Stimulated activated CD8-positive, alpha-beta memory T cell treated with anti-CD3 and anti-CD28 coated beads, Interleukin-4, amount 100 ng/mL, for 1 hour (primary cell): ENCODE data around the gene ARHGEF10L.

ENCODE experiments used
- DNase-seq, 2 donors: peaks; one replicate each; pipeline ENCODE4 v3.0.0-alpha.2; 2020; ENCODE audit warnings: low read depth in 2 of 2, low spot score in 1 of 2

Gene ARHGEF10L

GRCh38 chr1:17700945-17701810 lies 161.7 kb downstream of the ARHGEF10L start:
- no peak for DNase-seq

DNA sequence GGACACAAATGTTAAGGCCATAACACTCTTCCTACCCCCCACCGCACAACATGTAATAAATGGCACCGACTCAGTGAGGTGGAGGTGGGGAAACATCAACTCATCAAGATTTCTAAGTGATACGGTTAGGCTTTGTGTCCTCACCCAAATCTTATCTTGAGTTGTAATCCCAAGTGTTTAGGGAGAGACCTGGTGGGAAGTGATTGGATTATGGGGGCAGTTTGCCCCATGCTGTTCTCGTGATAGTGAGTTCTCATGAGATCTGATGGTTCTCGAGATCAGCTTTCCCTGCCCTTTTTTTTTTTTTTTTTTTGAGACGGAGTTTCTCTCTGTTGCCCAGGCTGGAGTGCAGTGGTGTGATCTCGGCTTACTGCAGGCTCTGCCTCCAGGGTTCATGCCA lies 164.7 kb downstream of the ARHGEF10L start:
- DNase-seq, result no peak

DNA sequence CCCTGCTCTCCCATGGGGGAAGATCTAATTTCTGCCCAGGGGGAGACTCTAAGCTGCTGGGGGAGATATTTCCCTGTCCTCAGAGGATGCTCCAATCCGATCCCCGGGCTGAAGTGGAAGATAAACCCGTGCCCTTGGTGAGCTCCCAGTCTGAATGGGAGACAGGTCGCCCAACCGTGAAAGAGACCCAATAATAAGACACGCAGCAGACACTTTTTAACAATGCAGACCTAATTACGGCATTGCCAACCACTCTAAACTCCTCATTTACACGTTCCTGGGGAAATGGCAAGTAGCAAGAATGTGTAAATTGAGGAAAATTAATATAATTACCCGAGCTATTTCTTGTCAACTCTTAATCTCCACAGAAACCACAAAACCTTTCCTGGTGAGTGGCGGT lies 166.9 kb downstream of the ARHGEF10L start:
- no peak for DNase-seq

DNA sequence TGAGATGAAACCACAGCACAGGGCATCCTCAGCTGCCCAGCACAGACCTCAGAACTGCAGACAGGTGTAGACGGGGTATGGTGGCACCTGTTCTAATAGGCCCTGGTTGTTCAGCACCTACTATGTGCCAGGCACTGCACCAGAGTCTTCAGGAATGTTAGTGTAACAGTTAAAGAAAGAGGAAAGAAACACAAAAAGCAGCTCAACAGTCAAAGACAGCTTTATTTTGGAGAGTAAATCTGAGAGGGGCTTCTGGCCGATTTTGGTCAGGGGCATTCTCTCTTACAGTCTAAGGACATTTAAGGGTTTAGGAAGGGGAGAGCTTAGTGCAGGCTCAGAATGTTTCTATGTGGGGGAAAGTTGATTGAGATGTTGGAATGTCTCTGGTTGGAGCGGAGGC lies 170.5 kb downstream of the ARHGEF10L start:
- DNase-seq, result no peak

GRCh38 chr1:17710889-17711576 lies 171.5 kb downstream of the ARHGEF10L start:
- no peak for DNase-seq

DNA sequence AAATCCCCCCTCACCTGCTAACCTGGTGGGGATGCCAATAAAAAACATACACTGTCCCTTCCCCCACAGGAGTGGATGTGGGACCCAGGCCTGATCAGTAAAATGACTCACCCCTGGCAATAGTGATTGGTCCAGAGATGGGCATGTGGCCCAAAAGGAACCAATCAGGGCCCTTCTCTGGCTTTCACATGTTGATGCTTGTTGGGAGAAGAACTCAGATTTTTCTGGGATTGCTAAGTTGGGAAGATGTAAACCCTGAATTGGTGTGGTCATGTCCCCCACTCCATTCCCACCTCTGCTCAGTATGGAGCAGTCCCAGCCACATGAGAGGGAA lies 172.0 kb downstream of the ARHGEF10L start:
- DNase-seq, result no peak

DNA sequence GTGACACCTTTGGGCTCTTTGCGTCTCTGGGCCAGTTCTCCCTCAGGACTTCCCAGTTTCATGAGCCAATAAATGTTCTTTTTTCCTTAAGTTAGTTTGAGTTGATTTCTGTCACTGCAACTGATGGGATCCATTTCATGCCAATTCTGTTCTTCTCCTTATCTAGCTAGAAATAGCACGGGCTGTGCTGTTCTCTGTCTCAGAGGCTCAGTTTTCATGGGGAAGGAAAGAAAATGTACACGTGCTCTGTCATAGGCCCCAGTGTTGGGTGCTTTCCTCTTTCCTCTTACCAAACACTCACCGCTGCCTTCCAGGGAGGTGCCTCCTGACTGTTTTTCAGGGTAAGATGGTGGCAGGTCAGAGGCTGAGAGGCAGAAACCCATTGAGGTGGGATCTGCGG lies 172.4 kb downstream of the ARHGEF10L start:
- no peak for DNase-seq

GRCh38 chr1:17713993-17714392 lies 174.5 kb downstream of the ARHGEF10L start:
- no peak for DNase-seq

GRCh38 chr1:17717594-17718535 lies 178.4 kb downstream of the ARHGEF10L start:
- DNase-seq, result no peak

DNA sequence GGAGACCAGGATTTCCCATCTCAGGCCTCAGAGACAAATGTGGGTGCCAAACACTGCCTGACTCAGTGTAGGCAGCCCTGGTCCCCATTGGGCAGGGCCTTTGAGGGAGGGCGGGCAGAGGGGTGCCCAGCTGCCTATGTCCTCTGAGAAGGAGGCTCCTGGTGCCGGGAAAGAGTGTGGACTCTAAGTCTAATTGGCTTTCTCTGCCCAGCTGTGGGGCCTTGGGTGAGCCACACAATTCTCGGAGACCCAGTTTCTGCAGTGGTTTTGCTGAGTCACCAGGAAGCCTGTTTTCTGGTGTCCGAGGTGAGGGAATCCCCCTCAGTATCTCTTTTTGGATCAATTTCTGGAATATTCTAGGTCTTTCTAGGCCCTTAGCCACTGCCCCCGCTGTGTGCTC lies 180.4 kb downstream of the ARHGEF10L start:
- no peak for DNase-seq

GRCh38 chr1:17721444-17721843 lies 181.9 kb downstream of the ARHGEF10L start:
- no peak for DNase-seq

DNA sequence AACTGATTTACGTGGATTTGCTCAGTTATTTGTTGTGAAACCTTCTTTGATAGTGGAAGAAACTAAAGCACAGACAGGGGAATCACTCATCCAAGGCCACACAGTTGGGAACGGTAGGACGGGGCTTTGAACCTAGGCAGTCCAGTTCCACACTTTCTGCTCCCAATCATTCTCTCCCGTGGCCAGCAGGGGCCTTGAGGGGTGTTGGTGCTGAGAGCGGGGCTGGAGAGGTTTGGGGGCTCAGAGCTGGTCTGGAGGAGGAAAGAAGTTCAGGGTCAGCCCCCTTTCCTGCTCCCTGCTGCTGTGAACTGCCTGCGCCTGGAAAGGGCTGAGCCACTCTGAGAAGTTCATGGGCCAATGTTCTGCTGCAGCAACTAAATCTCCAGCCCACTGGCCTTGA lies 184.2 kb downstream of the ARHGEF10L start:
- no peak for DNase-seq

DNA sequence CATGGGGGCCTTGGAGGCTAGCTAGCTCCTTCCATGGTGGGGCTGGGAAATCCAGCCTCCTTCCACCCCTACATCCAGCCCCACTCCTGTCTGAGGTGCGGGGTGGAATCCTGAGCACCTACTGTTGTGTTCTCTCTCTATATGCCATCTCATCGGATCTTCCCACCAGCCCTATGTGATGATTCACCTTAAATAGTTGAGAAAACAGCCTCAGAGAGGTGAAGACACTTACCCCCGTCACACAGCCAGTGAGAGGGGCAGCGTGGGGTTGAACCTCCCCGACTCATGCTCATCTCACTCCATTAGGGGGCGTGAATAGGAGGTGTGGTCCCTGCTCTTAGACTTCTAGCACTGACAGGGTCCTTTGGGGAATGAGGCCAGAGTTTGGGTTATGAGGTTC lies 184.7 kb downstream of the ARHGEF10L start:
- DNase-seq, result no peak

- no peak for DNase-seq
Measured at GRCh38 chr1:17725084-17725719, 185.7 kb downstream of the ARHGEF10L start.

DNA sequence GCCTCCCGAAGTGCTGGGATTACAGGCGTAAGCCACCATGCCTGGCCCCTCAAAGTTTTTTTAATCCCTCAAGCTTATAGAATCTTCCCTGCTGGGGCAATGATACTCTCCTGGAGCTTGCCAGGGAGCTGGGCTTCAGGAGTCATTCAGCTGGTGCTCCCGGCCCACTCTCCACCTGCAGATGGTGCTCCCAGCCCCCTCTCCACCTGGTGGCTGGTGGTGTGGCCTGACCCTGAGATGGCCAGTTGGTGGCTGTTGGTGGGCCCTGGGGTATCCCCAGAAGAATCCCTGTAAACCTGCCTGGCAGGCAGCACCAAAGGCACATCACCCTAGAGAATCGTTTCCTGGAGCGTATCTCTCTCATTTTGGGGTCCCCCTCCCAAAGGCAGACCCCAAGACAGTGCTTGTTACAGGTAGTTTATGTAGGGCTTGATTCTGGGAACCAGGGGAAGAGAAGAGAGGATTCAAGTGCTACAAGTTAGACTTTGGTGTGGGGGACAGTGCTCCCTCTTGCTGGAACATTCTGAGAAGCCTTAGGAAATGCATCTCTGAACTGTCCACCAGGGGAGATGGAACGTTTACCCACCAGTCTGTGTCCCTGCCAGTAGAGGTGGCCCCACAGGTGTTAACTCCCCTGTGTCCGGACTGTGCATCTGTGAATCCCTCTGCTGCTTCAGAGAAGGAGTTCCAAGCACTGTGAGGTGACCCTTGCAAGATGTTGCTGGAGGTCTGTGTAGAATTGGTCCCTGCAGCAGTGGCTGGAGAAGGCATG lies 186.5 kb downstream of the ARHGEF10L start:
- no peak for DNase-seq

- DNase-seq, result no peak
Measured at GRCh38 chr1:17728123-17728712, 188.7 kb downstream of the ARHGEF10L start.

DNA sequence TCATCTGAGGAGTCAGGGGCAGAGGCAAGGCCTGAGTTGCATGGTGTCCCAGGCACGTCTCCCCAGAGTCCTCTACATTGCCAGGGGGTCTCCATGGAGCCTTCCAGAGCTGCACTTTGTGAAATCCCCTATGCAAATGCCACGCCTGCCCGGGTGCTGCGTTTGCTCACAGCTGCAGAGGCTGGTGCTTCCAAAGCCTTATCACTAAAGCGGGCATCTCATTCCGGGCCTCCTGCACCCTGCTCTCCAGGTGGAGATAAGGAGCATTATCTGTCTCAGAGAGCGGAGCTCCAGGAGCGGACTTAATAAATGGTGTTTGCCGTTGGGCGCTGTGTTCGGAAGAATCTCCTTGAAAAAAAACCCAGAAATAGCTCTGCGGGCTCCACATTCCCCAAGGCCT lies 189.8 kb downstream of the ARHGEF10L start:
- DNase-seq, result no peak

GRCh38 chr1:17729909-17730308 lies 190.4 kb downstream of the ARHGEF10L start:
- no peak for DNase-seq

- no peak for DNase-seq
Measured at GRCh38 chr1:17731460-17731859, 192.0 kb downstream of the ARHGEF10L start.

- DNase-seq, result no peak
Measured at GRCh38 chr1:17732475-17732874, 193.0 kb downstream of the ARHGEF10L start.
